Hematopoietic multipotent progenitor cell (in vitro differentiated cells): Measurements from ENCODE around the gene TNIP1. TPM values are rescaled to one million over a fixed set of nuclear protein-coding genes. Genes with fewer than 3 reads are reported as not detected.
A peak's percentile ranks its signal among the peaks of the same experiment; 100 is the strongest.

ENCODE experiments used
- DNase-seq, 3 donors: peaks; one replicate each; pipeline ENCODE4 v3.0.0-alpha.2; 2011 to 2015; ENCODE audit warnings: low read depth in 2 of 3, low spot score in 2 of 3
- total RNA-seq: library from RNA; depleted of rRNA; stranded (reverse); fragments of >200 nt; gene quantifications from one replicate; pipeline ENCODE4 v1.2.3, GENCODE V29; 2012

TNIP1 gene
- total RNA-seq, 1 donor: 123 TPM

DNA sequence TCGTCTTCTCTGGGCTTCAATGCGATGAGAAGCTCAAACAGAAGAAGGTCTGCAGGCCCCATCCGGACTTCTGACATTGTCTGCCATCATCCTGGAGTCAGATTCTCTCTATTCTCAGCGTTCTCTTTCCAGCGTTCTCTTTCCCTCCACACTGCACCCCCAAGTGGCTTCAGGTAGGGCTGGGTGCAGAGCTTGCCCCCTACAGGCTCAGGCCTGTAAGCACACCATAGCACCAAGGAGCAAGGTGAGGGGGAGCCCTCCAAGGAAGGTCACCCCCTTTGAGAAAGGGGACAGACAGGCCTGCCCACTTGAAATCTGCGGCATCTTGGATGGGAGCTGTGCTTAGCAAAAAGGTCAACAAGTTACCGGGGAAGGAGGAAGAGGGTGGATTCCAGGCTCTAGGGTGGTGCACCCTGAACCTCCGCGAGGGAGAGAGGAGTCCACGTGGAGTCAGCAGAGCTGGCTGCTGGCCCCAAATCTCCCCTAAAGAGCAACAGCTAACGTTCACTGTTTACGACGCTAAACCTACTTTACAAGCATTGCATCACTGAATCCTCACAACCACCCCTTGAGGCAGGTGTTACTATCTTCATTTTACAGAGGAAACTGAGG lies 32.9 kb downstream of the TNIP1 start:
- peak in 2 of 3 donors; percentile 29 to 52 for DNase-seq

DNA sequence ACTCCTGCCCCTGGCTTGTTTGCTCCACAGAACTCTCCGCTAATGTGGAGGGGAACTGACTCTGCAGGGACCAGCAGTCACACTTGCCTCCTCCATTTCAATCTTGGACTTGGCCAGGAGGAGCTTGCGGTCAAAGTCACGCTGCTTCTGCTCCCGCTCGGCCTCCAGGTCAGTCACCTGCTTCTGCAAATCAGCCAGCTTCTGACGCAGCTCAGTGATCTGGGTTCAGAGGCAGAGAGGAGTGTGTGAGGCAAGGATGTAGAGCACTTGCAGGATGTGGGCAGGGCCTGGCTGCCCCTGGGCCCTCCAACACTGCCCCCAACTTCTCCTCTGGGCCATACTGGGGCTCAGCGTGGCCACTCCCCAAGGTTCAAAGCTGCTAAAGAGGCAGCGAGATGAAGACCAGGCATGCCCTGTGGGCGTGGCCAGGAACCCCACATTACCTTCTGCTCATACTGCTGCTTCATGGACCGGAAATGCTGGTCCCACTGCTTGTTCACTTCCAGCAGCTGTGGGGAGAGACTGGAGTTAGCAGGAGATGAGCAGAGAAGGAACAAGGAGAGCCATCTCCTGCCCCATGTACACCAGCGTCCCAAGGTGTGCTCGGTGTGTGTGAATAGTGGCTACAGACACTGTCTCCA lies 38.3 kb downstream of the TNIP1 start:
- no peak for DNase-seq

DNA sequence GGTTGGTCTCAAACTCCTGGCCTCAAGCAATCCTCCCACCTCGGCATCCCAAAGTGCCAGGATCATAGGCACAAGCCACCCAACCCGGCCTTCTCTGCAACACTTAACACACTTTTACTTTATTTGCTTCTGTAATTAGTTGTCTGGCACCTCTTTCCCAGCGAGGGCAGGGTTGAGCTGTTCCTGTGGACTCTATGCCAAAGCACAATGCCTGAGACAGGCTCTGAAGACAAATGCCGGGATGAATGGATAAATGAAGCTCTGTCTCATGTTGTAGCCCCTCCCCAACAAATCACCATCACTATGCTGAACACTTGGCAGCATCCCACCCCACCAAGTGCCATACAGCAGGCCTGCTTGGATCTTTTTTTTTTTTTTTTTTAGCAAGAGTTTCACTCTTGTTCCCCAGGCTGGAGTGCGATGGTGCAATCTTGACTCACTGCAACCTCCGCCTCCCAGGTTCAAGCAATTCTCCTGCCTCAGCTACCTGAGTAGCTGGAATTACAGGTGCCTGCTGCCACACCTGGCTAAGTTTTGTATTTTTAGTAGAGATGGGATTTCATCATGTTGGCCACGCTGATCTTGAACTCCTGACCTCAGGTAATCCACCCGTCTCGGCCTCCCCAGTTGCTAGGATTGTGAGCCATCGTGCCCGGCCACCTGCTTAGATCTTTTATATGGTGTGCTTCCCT lies 39.1 kb downstream of the TNIP1 start:
- no peak for DNase-seq

DNA sequence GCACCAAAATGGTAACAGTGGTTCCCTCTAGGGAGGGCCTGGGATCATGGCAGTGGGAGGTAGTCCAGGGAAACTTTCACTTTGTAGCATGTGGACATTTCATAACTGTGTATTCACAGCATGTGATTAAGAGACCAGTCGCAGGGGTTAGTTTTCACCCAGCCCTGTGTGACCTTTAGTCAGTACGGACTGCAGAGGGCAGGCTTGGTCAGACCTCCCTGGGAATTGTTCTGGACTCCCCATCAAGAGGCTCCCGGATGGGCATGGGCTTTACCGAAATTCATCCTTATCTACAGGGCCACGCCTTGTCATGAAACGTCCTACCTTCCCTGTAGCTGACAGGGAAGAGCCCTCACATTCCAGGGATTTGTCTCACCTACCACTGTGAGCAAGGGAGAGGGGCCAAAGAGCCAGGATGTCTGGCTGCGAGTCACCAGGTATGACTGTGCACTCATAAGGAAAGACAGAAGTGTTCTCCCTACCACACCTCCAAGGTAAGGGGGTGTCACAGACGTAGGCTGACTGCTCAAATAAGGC lies 40.6 kb downstream of the TNIP1 start:
- no peak for DNase-seq

DNA sequence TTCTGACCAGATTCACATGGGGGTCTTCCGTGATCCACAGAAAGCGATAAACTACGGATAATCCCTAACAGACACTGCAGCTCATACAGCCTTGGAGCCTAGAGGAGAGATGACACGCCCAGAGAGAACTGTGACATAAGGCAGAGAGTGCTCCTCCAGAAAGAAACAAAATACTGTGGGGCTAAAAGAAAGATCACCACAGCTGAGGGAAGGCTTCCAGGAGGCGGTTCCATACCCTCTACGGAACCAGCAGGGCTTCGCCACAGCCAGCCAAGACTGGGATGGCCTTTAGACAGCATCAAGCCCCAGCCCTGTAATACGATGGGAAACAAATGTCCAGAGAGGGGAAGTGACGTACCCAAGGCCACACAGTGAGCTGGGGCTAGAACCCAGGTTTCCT lies 41.2 kb downstream of the TNIP1 start:
- DNase-seq: no peak

DNA sequence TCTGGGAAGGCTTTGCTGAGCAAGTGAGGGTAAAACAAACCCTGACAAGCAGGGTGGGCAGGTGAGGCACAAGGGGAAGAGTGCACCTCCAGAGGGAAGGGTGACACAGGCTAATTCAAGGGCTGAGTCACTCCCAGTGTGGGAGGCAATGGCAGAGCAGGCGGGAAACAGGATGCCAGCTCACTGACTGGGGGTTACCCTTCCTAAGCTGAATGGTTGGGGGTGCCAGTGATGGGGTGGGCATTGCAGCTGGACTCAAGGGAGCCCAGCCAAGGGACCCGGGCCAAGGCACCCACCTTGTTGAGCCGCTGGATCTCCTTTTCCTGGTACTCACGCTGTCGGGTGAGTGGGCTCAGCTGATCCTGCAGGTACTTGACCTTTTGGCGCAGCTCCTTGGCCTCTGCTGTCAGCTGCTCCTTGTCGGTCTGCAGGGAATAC lies 42.0 kb downstream of the TNIP1 start:
- no peak for DNase-seq

DNA sequence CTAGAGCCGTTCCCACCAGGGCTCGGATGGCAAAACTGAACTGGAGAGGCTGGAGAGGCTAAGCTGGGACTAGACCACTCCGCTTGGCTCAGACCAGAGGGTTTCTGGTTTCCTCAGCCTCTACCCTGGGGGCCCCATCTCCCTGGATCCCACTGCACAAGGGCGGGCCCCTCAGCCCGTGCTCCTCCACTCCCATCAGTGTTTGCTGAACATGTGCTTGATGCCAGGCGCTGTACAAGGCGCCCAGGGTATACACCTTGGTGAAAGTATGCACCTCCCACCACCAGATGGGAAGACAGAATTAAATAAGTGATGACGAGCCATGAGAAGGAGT lies 42.5 kb downstream of the TNIP1 start:
- no peak for DNase-seq

DNA sequence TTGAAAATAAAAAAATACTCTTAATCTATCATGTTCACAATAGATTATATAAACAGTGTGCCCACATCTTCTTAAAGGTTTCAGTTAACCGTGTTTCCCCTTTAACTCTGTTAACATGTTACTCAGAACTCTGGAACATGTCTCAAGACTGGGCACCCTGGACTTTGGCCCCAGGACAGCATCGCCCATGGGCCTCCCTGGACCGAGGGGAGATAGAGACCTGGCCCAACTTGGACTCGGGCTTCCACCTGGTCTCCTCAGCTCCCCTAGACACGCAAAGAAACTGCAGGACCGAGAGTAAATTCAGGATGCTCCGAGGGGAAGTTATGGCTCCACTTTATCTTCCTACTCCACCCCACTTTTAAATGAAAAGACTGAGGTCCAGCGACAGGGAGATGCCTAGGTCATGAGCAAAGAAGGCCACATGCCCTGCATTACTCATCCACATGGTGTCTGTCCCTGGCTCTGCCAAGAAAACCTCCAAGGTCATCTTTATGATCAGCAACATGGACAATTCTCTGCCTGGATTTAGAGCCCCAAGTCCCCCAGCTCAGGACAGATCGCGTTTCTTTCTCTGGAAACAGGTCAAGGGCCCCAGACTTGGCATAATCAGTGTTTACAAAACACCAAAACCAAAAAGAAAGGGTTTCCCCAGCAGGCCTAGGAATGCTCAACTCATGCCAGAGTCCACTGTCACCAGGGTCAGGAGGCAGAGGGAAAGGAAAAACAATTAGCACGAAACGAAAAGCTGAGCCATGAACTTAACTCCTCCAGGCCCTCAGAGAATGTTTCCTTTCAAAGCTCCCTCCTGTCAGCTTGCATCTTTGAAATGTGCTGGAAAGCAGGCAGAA lies 43.0 kb downstream of the TNIP1 start:
- DNase-seq: no peak

DNA sequence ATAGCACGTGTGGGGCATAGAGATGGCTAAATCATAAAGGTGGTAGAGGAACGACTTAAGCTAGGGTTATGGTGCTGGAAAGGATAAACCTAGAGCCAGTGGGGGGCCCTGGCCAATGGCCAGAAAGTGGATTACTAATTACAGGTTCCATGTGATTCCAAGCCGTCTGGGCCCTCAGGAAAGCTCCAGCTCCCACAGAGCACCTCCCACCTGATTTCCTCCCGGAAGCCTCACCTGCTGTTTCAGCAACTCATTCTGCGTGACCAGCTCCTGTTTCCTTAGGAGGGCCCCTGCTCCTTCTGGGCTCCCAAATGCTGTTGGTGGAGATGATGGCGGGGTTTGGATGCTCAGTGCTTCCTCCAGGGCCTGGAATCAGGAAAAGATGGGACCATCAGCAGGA lies 44.3 kb downstream of the TNIP1 start:
- DNase-seq: no peak

DNA sequence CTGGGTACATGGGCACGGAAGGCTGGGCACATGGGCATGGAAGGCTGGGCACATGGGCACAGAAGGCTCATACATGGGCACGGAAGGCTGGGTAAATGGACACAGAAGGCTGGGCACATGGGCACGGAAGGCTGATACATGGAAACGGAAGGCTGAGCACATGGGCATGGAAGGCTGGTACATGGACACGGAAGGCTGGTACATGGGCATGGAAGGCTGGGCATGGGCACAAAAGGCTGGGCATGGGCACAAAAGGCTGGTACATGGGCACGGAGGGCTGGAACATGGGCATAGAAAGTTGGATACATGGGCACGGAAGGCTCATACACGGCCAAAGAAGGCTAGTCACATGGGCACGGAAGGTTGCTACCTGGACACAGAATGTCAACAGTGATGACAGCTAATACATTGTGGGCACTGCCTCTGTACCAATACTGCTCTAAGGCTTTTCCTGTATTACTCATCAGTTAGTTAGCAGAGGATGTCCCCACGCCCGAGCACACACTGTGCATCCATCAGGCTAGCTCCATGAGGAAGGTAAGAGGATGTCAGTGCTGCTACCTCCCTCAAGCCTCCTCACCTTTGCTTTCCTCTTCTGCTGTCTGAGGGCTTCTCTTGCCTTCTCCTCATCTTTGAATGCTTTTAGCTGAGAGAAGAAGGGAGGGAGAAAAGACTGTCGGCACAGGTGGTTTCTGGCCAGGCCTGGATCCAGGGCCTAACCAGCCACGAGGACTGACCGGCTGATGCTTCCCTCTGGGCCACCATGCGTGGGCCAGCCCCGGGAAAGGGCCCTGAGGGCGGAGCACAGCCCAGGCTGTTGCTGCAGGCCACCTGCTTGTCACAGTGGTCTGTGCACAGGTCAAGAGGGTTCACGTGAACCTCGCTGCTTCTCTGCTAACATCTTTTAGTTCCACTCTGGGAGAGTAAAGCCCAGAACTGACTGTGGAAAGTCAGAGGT lies 46.1 kb downstream of the TNIP1 start:
- DNase-seq: no peak

DNA sequence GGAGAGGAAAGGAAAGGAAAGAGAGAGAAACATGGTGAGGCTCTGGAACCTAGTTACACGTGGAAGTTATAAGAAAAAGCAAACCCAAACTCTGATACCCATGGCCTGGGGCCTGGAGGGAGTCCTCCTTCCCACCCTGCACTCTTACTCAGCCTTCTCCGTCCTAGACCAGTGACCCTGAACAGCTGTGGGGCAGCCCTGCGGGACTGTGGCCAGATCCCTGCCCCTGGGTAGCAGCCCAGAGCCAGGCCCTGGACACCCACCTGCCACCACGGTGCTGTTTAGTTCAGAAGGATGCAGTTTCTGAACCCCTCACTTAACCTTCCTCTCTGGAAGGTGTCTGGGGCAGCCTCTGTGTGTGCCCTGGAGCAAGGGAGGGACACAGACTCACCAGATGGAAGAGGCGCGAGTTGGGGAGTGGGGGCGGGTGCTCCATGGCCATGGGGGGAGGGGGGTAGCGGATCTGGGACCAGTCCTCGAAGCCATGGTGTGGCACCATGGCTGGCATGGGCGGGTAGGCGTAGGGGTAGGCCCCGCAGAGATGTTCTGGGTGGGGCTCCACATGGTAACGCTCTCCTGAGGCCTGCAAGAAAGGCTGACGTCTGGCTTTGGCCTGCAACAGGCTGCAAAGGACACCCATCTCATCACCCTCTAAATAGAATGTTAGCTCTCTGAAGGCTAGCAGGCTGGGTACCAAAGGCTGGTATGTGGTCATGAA lies 47.5 kb downstream of the TNIP1 start:
- no peak for DNase-seq

DNA sequence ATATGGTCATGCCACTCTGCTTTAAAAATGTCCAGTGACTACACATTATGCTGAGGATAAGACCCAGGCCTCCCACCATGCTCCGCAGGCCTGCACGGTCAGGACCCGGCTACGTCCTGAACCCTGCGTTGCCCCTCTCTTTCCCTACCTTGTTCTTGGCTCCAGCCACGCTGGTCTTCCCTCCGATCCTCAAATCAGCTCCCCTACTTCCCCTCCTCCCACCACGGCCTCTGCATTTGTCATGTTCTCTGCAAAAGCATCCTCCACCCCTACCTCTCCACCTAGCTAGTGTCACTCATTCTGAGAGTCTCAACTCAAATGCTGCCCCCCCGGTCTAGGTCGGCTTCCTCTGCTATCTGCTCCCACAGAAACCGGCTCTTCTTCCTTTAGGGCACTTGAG lies 49.3 kb downstream of the TNIP1 start:
- DNase-seq: no peak

DNA sequence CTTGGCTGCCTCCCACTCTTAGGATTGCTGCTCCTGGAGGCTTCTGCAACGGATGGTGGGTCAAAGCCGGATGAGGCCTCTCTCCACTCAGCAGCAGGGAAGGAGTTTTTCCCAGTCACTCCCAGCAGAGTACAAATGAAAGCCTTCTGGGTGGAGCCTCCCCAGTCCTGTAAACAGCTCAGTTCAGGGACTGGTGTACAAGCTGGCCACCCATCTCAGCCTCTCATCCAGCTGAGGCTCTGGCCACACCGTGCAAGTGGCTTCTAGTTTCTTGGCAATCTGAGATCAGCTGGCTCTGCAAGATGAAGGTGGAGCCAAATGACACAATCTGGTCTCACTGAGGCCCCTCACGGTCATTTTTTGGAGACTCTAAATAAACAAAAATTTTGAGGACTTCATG lies 50.5 kb downstream of the TNIP1 start:
- no peak for DNase-seq

DNA sequence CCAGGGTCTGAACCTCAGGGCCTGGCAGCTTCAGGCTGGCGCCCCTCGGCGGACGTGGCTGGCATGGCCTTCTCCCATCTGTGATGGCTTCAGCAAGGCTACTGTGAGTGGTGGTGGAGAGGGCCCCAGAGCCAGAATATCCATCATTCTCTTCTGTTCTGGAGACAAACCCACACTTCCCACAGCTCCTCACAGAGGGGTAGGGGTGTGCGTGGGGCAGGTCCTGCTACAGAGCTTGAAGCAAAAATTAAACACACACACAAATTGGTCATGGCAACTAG lies 50.8 kb downstream of the TNIP1 start:
- DNase-seq: no peak

DNA sequence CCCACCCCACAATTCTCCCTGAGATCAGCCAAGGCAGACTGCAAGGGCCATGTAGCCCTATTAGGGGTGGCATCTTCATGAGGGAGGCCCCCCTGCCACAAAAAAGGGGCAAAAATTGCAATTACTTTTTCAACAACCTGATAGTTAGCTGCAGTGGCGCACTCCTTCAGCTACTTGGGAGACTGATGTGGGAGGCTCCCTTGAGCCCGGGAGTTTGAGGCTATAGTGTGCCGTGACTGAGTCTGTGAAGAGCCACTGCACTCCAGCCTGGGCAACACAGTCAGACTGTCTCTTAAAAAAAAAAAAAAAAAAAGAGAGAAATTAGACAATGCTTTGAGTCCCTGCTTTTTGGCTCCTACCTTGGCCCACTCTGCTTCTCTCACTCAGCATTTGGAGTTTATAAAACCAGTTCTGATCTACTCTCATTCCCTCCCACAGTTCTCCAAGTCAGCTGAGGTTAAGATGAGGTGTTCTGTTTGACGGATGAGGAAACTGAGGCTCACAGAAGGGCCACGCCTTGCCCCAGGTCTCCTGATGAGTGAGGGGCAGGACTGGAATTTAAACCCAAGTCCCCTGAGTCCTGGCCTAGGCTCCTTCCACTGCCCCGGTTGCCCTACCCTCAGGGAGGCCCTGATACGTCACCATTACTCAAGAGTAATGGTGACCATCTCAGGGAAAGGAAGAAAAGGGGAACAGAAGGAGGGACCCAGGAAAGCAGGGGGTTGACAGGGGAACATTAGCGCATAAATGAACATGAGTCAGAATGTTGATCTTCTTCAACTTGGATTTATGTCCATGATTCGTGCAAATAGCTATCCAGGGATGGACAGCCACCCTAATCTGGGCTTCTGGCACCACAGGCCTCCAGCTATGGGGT lies 51.4 kb downstream of the TNIP1 start:
- DNase-seq: no peak

DNA sequence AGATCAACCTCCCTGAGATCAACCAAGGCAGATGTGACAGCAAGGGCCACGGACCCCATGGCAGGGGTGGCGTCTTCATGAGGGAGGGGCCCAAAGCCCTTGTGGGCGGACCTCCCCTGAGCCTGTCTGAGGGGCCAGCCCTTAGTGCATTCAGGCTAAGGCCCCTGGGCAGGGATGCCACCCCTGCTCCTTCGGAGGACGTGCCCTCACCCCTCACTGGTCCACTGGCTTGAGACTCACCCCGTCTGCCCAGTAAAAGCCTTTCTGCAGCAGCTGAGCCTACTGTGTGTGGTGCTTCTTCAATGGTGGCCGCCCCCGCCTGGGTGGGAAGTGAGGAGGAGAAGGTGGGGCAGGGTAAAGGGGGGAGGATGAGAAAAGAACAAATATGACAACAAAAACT lies 52.1 kb downstream of the TNIP1 start:
- no peak for DNase-seq

DNA sequence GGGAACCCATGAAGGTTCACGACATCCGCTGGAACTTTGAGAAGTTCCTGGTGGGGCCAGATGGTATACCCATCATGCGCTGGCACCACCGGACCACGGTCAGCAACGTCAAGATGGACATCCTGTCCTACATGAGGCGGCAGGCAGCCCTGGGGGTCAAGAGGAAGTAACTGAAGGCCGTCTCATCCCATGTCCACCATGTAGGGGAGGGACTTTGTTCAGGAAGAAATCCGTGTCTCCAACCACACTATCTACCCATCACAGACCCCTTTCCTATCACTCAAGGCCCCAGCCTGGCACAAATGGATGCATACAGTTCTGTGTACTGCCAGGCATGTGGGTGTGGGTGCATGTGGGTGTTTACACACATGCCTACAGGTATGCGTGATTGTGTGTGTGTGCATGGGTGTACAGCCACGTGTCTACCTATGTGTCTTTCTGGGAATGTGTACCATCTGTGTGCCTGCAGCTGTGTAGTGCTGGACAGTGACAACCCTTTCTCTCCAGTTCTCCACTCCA lies 52.8 kb downstream of the TNIP1 start:
- no peak for DNase-seq

DNA sequence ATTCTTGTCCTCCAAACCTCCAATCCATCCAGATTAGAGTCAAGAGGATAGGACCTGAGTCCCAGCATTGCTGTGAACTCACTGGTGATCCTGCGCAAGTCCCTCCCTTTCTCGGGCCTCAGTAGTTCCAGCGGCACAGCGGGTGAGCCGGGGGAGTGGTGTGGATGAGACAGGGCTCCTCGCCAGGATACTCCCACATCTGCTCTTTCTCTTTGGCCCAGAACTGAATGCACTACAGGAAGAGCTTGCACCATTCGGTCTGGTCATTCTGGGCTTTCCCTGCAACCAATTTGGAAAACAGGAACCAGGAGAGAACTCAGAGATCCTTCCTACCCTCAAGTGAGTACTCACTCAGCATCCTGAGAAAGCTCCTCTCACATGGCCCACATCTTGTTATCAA lies 54.2 kb downstream of the TNIP1 start:
- DNase-seq: no peak
